GM21367 (cell line): ENCODE data around the gene ZFPM1.

Experiments used
- ATAC-seq: cut with Tn5 transposase; IDR thresholded peaks from one replicate; pipeline ENCODE4 v1.9.1; 2021; ENCODE audit not compliant: unreplicated experiment

The ZFPM1 gene

DNA sequence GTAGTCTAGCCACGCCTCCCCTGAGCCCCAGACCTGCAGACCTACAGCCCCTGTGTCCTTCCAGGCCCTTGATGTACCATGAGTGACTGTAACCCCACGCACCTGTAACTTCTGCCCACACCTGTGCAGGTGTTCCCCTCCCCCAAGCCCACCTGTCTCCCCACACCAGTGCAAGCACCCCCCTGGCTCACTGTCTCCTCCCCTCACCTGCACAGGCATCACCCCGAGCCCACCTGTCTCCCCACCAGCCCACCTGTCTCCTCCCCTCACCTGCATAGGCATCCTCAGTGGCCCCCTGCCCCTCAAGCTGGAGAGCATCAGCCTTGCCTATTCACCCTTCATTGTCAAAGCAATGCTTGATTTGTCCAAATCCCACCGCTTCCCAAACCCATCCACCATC, 84.8 kb downstream of the ZFPM1 start:
- ATAC-seq: no peak

GRCh38 chr16:88538366-88539060, 85.4 kb downstream of the ZFPM1 start:
- no peak for ATAC-seq

DNA sequence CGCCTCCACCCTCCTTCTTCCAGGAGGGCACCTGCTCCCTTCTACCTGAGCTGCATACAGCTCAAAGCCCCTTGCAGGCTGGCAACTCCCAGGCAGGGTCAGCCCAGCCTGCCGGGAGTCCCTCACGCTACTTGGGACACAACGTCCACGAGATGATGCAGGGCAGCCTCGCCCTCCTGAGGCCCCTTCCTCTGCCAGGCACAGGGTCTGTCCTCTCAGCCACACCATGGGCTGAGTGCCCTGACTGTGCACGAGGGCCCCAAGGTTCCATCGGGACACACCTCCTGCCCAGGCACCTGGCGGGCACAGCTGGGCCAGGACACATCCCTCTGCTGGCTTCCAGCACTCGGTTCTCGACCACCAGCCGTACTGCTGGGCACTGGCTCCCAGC, 86.2 kb downstream of the ZFPM1 start:
- no peak for ATAC-seq

DNA sequence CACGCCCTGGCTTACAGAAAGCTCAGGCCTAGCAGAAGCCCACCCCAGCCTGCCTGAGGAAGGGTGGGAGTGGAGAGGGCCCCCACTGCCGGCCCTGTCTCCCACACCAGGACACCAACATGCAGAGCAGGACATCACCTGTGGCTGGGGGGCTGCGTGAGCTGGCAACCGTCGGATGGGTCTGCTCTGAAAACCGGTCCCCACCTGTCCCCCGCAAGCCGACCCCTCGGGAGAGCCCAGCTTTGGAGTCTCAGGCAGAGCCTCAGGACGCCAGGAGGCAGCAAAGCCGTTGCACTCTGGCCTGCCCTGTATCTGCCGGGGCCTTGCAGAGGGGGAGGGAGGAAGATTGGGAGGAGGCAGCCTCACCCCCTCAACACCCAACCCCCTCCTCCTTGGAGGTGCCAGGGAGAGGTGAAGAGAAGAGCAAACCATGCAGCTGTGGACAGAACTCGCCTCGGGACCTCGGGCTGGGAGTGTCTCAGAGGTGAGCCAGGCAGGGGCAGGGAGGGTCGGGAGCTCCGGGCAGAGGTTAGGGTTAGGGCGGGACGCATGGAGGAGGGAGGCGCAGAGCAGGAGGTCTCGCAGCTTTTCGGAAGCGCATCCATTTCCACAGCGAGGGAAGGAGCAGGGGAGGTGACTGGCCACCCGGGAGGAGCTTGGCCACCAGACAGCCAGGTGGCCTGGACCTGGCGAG, 86.7 kb downstream of the ZFPM1 start:
- no peak for ATAC-seq

- no peak for ATAC-seq
Measured at GRCh38 chr16:88540346-88540977, 87.4 kb downstream of the ZFPM1 start.

DNA sequence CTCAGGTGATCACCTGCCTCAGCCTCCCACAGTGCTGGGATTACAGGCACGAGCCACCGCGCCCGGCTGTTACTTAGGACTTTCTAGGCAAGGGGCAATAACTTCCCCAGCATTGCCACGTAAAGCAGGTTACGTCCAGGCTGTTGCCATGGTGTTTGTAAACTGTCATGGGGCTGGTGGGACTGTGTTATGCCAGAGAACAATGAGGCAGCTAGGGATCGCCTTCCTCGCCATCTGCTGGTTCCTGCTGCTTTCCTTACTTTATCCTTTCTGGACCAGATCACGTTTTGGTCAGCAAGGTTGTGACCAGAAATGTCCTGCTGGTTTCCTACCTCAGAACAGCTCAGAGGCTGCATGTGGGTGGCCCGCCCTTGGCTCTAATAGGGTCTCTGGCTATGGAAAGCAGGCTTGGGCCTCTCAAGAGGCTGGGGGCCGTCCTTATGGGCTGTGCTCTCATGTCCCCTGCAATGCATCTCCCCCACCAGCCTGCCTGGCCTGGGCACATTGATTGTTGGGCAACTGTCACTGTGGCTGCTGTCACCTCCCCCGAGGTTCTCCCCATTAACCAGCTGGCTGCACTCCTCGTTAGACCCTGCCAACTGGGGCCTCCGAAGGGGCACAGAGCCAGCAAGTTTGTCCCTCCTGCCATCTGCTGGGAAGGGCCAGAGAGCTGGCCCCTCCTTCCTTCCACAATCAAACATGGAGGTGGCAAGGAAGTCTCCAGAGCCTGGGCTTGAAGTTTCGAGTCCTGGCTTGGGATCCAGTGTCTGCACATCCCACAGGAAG, 88.9 kb downstream of the ZFPM1 start:
- ATAC-seq: no peak

DNA sequence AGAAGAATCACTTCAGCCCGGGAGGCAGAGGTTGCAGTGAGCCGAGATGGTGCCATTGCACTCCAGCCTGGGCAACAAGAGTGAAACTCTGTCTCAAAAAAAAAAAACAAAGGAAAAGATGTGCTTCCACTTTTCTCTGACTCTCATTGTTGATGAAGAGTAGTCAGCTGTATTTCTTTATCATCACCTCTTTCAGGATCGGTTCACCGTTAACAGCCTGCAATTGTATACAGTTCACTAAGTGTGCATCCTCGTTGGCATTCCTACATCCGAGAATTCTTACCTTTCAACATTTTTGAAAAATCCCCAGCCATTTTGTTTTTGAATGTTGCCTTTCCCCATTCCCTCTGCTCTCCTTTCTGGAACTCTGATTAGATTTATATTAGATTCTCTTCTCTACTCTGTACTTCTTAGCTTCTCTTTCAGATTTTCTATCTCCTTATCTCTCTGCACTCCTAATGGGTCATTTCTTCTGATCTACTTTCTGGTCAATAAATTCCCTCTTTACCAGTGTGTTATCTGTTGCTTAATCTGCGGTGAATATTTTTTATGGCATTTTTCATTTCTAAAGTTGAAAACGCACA, 90.2 kb downstream of the ZFPM1 start:
- no peak for ATAC-seq

- no peak for ATAC-seq
Measured at GRCh38 chr16:88545781-88546180, 92.7 kb downstream of the ZFPM1 start.

GRCh38 chr16:88548131-88548874, 95.2 kb downstream of the ZFPM1 start:
- ATAC-seq: no peak

- no peak for ATAC-seq
Measured at GRCh38 chr16:88548985-88549384, 95.9 kb downstream of the ZFPM1 start.

- no peak for ATAC-seq
Measured at GRCh38 chr16:88549671-88550245, 96.7 kb downstream of the ZFPM1 start.

GRCh38 chr16:88550246-88550661, 97.2 kb downstream of the ZFPM1 start:
- ATAC-seq: no peak

GRCh38 chr16:88552166-88552565, 99.1 kb downstream of the ZFPM1 start:
- ATAC-seq: no peak

- no peak for ATAC-seq
Measured at GRCh38 chr16:88552815-88553214, 99.7 kb downstream of the ZFPM1 start.

- ATAC-seq: no peak
Measured at GRCh38 chr16:88553739-88554138, 100.7 kb downstream of the ZFPM1 start.

GRCh38 chr16:88554711-88555264, 101.7 kb downstream of the ZFPM1 start:
- ATAC-seq: no peak

DNA sequence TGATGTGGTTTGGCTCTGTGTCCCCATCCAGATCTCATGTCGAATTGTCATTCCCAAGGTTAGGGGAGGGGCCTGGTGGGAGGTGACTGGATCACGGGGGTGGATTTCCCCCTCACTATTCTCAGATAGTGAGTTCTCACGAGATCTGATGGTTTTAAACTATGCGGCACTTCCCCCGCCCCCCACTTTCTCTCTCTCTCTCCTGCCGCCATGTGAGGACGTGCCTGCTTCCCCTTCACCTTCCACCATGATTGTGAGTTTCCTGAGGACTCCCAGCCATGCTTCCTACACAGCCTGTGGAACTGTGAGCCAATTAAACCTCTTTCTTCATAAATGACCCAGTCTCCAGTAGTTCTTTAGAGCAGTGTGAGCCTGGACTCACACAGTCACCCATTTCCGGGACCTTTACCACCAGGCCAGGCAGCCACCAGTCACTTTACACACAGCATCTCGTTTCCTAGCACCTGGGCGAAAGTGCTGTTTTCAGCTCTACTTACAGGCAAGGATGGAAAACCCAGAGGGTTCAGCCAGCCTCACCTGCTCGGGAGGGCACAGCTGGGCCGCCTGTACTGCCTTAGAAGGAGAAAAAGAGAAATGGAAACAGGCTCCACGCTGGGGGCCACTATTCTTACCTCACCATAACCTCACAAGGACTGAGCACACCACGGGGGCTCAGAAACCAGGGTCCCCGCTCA, 103.4 kb downstream of the ZFPM1 start:
- ATAC-seq: no peak

GRCh38 chr16:88558457-88559442, 105.7 kb downstream of the ZFPM1 start:
- ATAC-seq: no peak
